Spleen (tissue), 11 donors: Measurements from ENCODE around the gene TBC1D22B. TPM values are rescaled to one million over a fixed set of nuclear protein-coding genes. Genes with fewer than 3 reads are reported as not detected.

Experiments
- DNase-seq: peaks from one replicate; pipeline ENCODE4 v3.0.0-alpha.2; 2020
- H3K27ac ChIP-seq, 8 donors: fragments of 200-600 bp; sonication (generic) in 7 of 8; 1 replicate in 4 of 8; 2 replicates in 4 of 8; pipeline versions ENCODE4 v1.5.0 to v1.8.0; 2016 to 2021; ENCODE audit warnings: inconsistent platforms in 4 of 8, mild to moderate bottlenecking in 4 of 8, moderate library complexity in 1 of 8
- H3K27me3 ChIP-seq, 7 donors: fragments of 200-600 bp; sonication (generic) in 6 of 7; replicated peaks in 1 of 7; 1 replicate in 4 of 7; 2 replicates in 3 of 7; pipeline versions ENCODE4 v1.5.0 to v1.8.0; 2016 to 2021; ENCODE audit warnings: inconsistent platforms in 3 of 7, mild to moderate bottlenecking in 1 of 7
- H3K36me3 ChIP-seq, 6 donors: fragments of 200-600 bp; sonication (generic) in 5 of 6; 1 replicate in 4 of 6; 2 replicates in 2 of 6; pipeline versions ENCODE4 v1.5.0 to v1.8.0; 2016 to 2021; ENCODE audit warnings: inconsistent platforms in 2 of 6
- H3K4me1 ChIP-seq, 6 donors: fragments of 200-600 bp; sonication (generic) in 5 of 6; 1 replicate in 3 of 6; 2 replicates in 3 of 6; pipeline versions ENCODE4 v1.5.0 to v1.8.0; 2016 to 2021; ENCODE audit warnings: inconsistent platforms in 3 of 6
- H3K4me3 ChIP-seq, 8 donors: fragments of 200-600 bp; sonication (generic) in 7 of 8; 1 replicate in 4 of 8; 2 replicates in 4 of 8; pipeline versions ENCODE4 v1.5.0 to v1.8.0; 2016 to 2021; ENCODE audit warnings: inconsistent platforms in 4 of 8, mild to moderate bottlenecking in 4 of 8, moderate library complexity in 2 of 8
- H3K9me3 ChIP-seq, 8 donors: fragments of 200-600 bp; sonication (generic) in 7 of 8; 1 replicate in 4 of 8; 2 replicates in 4 of 8; pipeline versions ENCODE4 v1.5.0 to v1.8.0; 2016 to 2021; ENCODE audit warnings: inconsistent platforms in 4 of 8
- CTCF ChIP-seq, 11 experiments: fragments of 200-600 bp in 7 of 11; fragments of 450-650 bp in 4 of 11; sonication (generic) in 4 of 11; IDR thresholded peaks in 8 of 11; conservative IDR thresholded peaks in 3 of 11; 1 replicate in 7 of 11; 2 replicates in 4 of 11; pipeline versions ENCODE4 v1.4.0 to v1.8.0; 2016 to 2021; ENCODE audit warnings: antibody characterized with exemption in 11 of 11, inconsistent platforms in 4 of 11, mild to moderate bottlenecking in 1 of 11
- POLR2A ChIP-seq, 3 donors: fragments of 450-650 bp; IDR thresholded peaks; one replicate each; pipeline ENCODE4 v1.5.1; 2017; ENCODE audit warnings: antibody characterized with exemption in 3 of 3, mild to moderate bottlenecking in 1 of 3
- POLR2AphosphoS5 ChIP-seq, 3 donors: sonication (generic); formaldehyde crosslinking; IDR thresholded peaks; one replicate each; pipeline ENCODE4 v1.5.1; 2017; ENCODE audit warnings: antibody characterized with exemption in 3 of 3
- WGBS, 5 donors: extraction: QIAGEN DNeasy Blood & Tissue Kit in 3 of 5; methylation state at CpG; one replicate each; pipeline versions ENCODE4 v1.1.5 to v1.1.7; 2013 to 2018; 5-methylcytosine and 5-hydroxymethylcytosine counted together
- intact Hi-C: fragments of 100-400 bp; cut with DNase I; formaldehyde crosslinking; loops from one replicate; pipeline ENCODE4 v1.15.0; 2023; ENCODE audit warnings: low total_unique reads
- polyA plus RNA-seq, 3 donors: library from polyadenylated mRNA; stranded (reverse); fragments of 200-250 nt; gene quantifications; one replicate each; pipeline ENCODE4 v1.2.1, GENCODE V29; 2013
- total RNA-seq, 7 donors: library from RNA; depleted of rRNA in 3 of 7; stranded (reverse); fragments of >200 nt in 3 of 7; fragmentation: NEBNext Ultra II Directional in 4 of 7; extraction: Animal tissue kit (Norgen Biotek cat#: 25700) in 4 of 7; gene quantifications; one replicate each; pipeline versions ENCODE4 v1.1.0 to v1.2.1, GENCODE V29; 2016 to 2021
- donor health status: healthy with polysubstance abuse.
- donor health status: DM: no; HTN: no; CAD: no; lungs with moderate emphysema.
- donor health status: DM: no; HTN: no; CAD: no.
- donor health status: Bipolar disorder and iron deficiency.
- donor health status: healthy.
- donor health status: DM: no; HTN: no; CAD: no.
- donor health status: DM: yes; HTN: yes; CAD: no.

TBC1D22B gene
- total and polyA plus RNA-seq, 10 donors: 4.2 to 12.7 (median 9.4) TPM

GRCh38 chr6:37283268-37283667, 25.7 kb downstream of the TBC1D22B start:
- Histone ChIP-seq H3K4me3 (no peak overlapping the region), H3K27me3 (no peaks in the 10 kb centered on the region), H3K4me1 (peaks cover 0 to 55% (median 10%) of the 10 kb centered on the region in 6 donors), H3K36me3 (peaks cover 0 to 99% (median 67%) of the 10 kb centered on the region in 6 donors), H3K27ac (no peak overlapping the region), H3K9me3 (no peaks in the 10 kb centered on the region)
- intact Hi-C loops: no loop called here
- DNase-seq: no peak
- WGBS, 5 donors: 57 to 91% (median 61%) methylated on average over 3 of the region's 3 CpGs
- TF ChIP-seq POLR2AphosphoS5 (IDR thresholded peaks at IDR 0.05) (no peak), POLR2A (IDR thresholded peaks at IDR 0.05) (no peak), CTCF (IDR thresholded peaks at IDR 0.05 in 8 of 11, conservative IDR thresholded peaks at IDR 0.05 in 3 of 11) (no peak)

- H3K9me3 ChIP-seq: no peaks in the 10 kb centered on the region
- no peaks in the 10 kb centered on the region for H3K27me3 ChIP-seq
- no peak overlapping the region for H3K27ac ChIP-seq
- DNase-seq: no peak
- intact Hi-C loops: no loop called here
- H3K36me3 ChIP-seq: peaks cover 0 to 99% (median 69%) of the 10 kb centered on the region in 6 donors
- no peak for TF ChIP-seq POLR2A (IDR thresholded peaks at IDR 0.05)
- no peak for TF ChIP-seq CTCF (IDR thresholded peaks at IDR 0.05 in 8 of 11, conservative IDR thresholded peaks at IDR 0.05 in 3 of 11)
- no peak for TF ChIP-seq POLR2AphosphoS5 (IDR thresholded peaks at IDR 0.05)
- WGBS, 5 donors: 80 to 91% (median 83%) methylated on average over 3 of the region's 3 CpGs
- no peak overlapping the region for H3K4me3 ChIP-seq
- peaks cover 0 to 53% (median 10%) of the 10 kb centered on the region in 6 donors for H3K4me1 ChIP-seq
Observed at GRCh38 chr6:37283671-37284151, 26.1 kb downstream of the TBC1D22B start.

GRCh38 chr6:37284781-37285180, 27.2 kb downstream of the TBC1D22B start:
- Histone ChIP-seq H3K27me3 (no peaks in the 10 kb centered on the region), H3K27ac (no peak overlapping the region), H3K4me3 (no peak overlapping the region), H3K36me3 (peaks cover 0 to 100% (median 66%) of the 10 kb centered on the region in 6 donors), H3K4me1 (peaks cover 0 to 49% (median 13%) of the 10 kb centered on the region in 6 donors), H3K9me3 (no peaks in the 10 kb centered on the region)
- intact Hi-C loops: no loop called here
- 88 to 91% (median 90%) methylated on average over 4 of the region's 4 CpGs for WGBS, 5 donors
- DNase-seq: no peak
- TF ChIP-seq POLR2AphosphoS5 (IDR thresholded peaks at IDR 0.05) (no peak), POLR2A (IDR thresholded peaks at IDR 0.05) (no peak)

- intact Hi-C loops: no loop called here
- no peak for DNase-seq
- no peaks in the 10 kb centered on the region for H3K27me3 ChIP-seq
- no peak overlapping the region for H3K4me3 ChIP-seq
- H3K9me3 ChIP-seq: no peaks in the 10 kb centered on the region
- peaks cover 0 to 43% (median 16%) of the 10 kb centered on the region in 6 donors for H3K4me1 ChIP-seq
- peaks cover 0 to 100% (median 65%) of the 10 kb centered on the region in 6 donors for H3K36me3 ChIP-seq
- H3K27ac ChIP-seq: no peak overlapping the region
- no peak for TF ChIP-seq POLR2A (IDR thresholded peaks at IDR 0.05)
- no peak for TF ChIP-seq CTCF (IDR thresholded peaks at IDR 0.05 in 8 of 11, conservative IDR thresholded peaks at IDR 0.05 in 3 of 11)
- no peak for TF ChIP-seq POLR2AphosphoS5 (IDR thresholded peaks at IDR 0.05)
- 95 to 100% (median 98%) methylated on average over 4 of the region's 4 CpGs for WGBS, 5 donors
Observed at GRCh38 chr6:37285861-37286311, 28.3 kb downstream of the TBC1D22B start.
